Activated B cell treated with CpG ODN at 0.5 μM for 24 hours (primary cell): ENCODE data around the gene TMEM250. TPM values are rescaled to one million over a fixed set of nuclear protein-coding genes. Genes with fewer than 3 reads are reported as not detected.

Experiments used
- ATAC-seq: fragments of 200-7000 bp; cut with Tn5 transposase; one replicate; pipeline ENCODE4 v1.10.0; 2021; ENCODE audit warnings: low read depth, mild to moderate bottlenecking, moderate library complexity
- CTCF ChIA-PET: fragments of 350-600 bp; sonication (Branson Sonifier 250); formaldehyde crosslinking; loops from one replicate; lab custom pipeline; 2021; ENCODE audit warnings: antibody characterized with exemption; lab: Charles Lee
- POLR2A ChIA-PET: fragments of 350-600 bp; sonication (Branson Sonifier 250); formaldehyde crosslinking; loops from one replicate; lab custom pipeline; 2021; ENCODE audit warnings: antibody characterized with exemption; lab: Charles Lee
- DNase-seq: peaks from one replicate; pipeline ENCODE4 v3.0.0; 2022
- H3K27ac Mint-ChIP-seq: one replicate; pipeline ENCODE4 v1.8.0; 2020; ENCODE audit warnings: mixed read lengths
- H3K27me3 Mint-ChIP-seq: one replicate; pipeline ENCODE4 v1.8.0; 2021; ENCODE audit warnings: mixed read lengths
- H3K36me3 Mint-ChIP-seq: one replicate; pipeline ENCODE4 v1.8.0; 2021; ENCODE audit warnings: low read depth, mixed read lengths
- H3K4me1 Mint-ChIP-seq: one replicate; pipeline ENCODE4 v1.8.0; 2021; ENCODE audit warnings: mixed read lengths
- H3K4me3 Mint-ChIP-seq: one replicate; pipeline ENCODE4 v1.8.0; 2020; ENCODE audit warnings: mild to moderate bottlenecking, mixed read lengths
- H3K9me3 Mint-ChIP-seq: one replicate; pipeline ENCODE4 v1.8.0; 2020; ENCODE audit warnings: mixed read lengths
- CTCF ChIP-seq: fragments of 200-600 bp; IDR thresholded peaks from one replicate; pipeline ENCODE4 v1.8.0; 2022; ENCODE audit warnings: antibody characterized with exemption, mild to moderate bottlenecking
- intact Hi-C: fragments of 100-400 bp; cut with micrococcal nuclease; formaldehyde crosslinking; loops from one replicate; pipeline ENCODE4 v1.15.1; 2024
- total RNA-seq: library from RNA; stranded (reverse); gene quantifications from 2 replicates; pipeline ENCODE4 v1.2.3, GENCODE V29; 2022

TMEM250 gene
- total RNA-seq, 1 donor from 2014 or later = 23.4 TPM

- TF ChIP-seq CTCF = no peak
- H3K4me1 Mint-ChIP-seq = peaks cover 3% of the 10 kb centered on the region
- no peaks in the 10 kb centered on the region for H3K36me3 Mint-ChIP-seq
- no peak for DNase-seq
- intact Hi-C loops = no loop called here
- H3K27ac Mint-ChIP-seq = no peak overlapping the region
- H3K9me3 Mint-ChIP-seq = no peaks in the 10 kb centered on the region
- H3K4me3 Mint-ChIP-seq = peak overlapping the region; percentile 60
- no peak for ATAC-seq
- POLR2A ChIA-PET = no interaction called here
- CTCF ChIA-PET = no interaction called here
- H3K27me3 Mint-ChIP-seq = peaks cover 27% of the 10 kb centered on the region
Observed at GRCh38 chr9:136093346-136093986, 25.2 kb downstream of the TMEM250 start.

- ChIA-PET CTCF (no interaction called here), POLR2A (no interaction called here)
- H3K4me1 Mint-ChIP-seq = peaks cover 3% of the 10 kb centered on the region
- no peaks in the 10 kb centered on the region for H3K36me3 Mint-ChIP-seq
- H3K9me3 Mint-ChIP-seq = no peaks in the 10 kb centered on the region
- ATAC-seq (no peak), DNase-seq (no peak)
- no peak for TF ChIP-seq CTCF
- peak overlapping the region; percentile 36 for H3K4me3 Mint-ChIP-seq
- H3K27me3 Mint-ChIP-seq = peaks cover 22% of the 10 kb centered on the region
- intact Hi-C loops = no loop called here
- H3K27ac Mint-ChIP-seq = no peak overlapping the region
Observed at GRCh38 chr9:136092741-136093140, 25.9 kb downstream of the TMEM250 start.

- H3K27ac Mint-ChIP-seq = no peak overlapping the region
- TF ChIP-seq CTCF = no peak
- peaks cover 3% of the 10 kb centered on the region for H3K4me1 Mint-ChIP-seq
- ChIA-PET POLR2A (no interaction called here), CTCF (no interaction called here)
- H3K9me3 Mint-ChIP-seq = no peaks in the 10 kb centered on the region
- ATAC-seq = no peak
- no peak for DNase-seq
- no peaks in the 10 kb centered on the region for H3K36me3 Mint-ChIP-seq
- peaks cover 19% of the 10 kb centered on the region for H3K27me3 Mint-ChIP-seq
- H3K4me3 Mint-ChIP-seq = no peak overlapping the region
- intact Hi-C loops = no loop called here
Observed at GRCh38 chr9:136092353-136092650, 26.4 kb downstream of the TMEM250 start.

- ChIA-PET CTCF (no interaction called here), POLR2A (no interaction called here)
- Mint-ChIP-seq H3K4me1 (peaks cover 3% of the 10 kb centered on the region), H3K27me3 (peaks cover 19% of the 10 kb centered on the region), H3K36me3 (no peaks in the 10 kb centered on the region), H3K4me3 (no peak overlapping the region), H3K27ac (no peak overlapping the region), H3K9me3 (no peaks in the 10 kb centered on the region)
- ATAC-seq = no peak
- no peak for TF ChIP-seq CTCF
- DNase-seq = no peak
- intact Hi-C loops = no loop called here
Observed at GRCh38 chr9:136091582-136092352, 26.9 kb downstream of the TMEM250 start.

GRCh38 chr9:136090768-136091581 is 27.7 kb downstream of the TMEM250 start:
- Mint-ChIP-seq H3K36me3 (no peaks in the 10 kb centered on the region), H3K27me3 (peaks cover 17% of the 10 kb centered on the region), H3K9me3 (no peaks in the 10 kb centered on the region), H3K4me1 (peaks cover 2% of the 10 kb centered on the region), H3K27ac (no peak overlapping the region), H3K4me3 (no peak overlapping the region)
- ChIA-PET POLR2A (interaction anchor here (1.0 kb wide), 2 partner anchors 16 to 31 kb away, joined by 3 read pairs; no protein-coding TSS in a partner anchor), CTCF (interaction anchor here (1.5 to 1.6 kb wide), 2 partner anchors 27 to 32 kb away, joined by 4 to 10 read pairs; partner anchors contain the start of gene TMEM250)
- intact Hi-C loops = no loop called here
- ATAC-seq (no peak), DNase-seq (no peak)
- TF ChIP-seq CTCF = no peak
